Erythroblast (primary cell): ENCODE results near the gene DUS4L.
A peak's percentile ranks its signal among the peaks of the same experiment; 100 is the strongest.

ENCODE experiments used
- GATA1 ChIP-seq: IDR thresholded peaks from 2 replicates; pipeline ENCODE4 v1.6.1; 2011; ENCODE audit warnings: low read depth, mild to moderate bottlenecking, control low read depth, low read length, moderate library complexity
- POLR2A ChIP-seq: IDR thresholded peaks from 2 replicates; pipeline ENCODE4 v1.6.1; 2011; ENCODE audit warnings: mild to moderate bottlenecking, low read length

DNA sequence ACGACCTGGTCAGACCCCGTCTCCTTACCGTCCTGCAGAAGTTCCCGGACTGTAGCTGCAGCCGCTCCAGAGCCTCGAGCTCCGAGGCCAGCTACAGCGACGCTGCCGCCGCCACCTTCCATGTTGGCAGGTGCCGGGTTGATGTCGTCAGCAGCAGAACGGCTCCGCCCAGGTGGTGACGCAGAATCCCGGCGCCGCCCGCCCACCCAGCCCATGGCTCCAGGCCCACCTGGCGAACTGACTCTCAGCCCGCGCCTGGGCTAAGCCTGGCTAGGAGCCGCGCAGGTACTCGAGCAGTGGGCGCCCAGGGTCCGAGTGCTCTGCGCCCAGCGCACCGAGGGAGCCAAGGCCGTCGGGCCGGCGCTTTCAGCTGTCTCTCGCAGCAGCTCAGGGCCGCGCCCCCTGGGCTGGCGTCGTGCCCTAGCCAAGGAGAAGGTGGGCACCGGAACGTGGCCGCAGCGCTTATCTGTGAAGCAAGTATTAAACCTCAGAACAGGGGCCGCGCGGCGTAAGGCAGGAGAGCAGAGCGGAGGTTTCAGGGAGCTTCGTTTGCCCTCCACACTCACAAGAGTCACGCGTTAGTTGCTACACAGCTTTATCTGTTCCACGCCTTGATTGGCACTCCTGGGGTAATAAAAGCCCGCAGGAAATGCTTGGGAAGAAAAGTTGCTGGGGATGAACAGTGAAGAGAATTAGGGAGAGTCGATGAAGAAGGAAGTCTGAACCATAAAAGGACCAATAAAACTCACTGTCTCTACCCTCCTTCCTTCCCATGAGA, at the start of gene DUS4L, which contains the start of gene COG5:
- TF ChIP-seq POLR2A (peak; percentile 83), GATA1 (no peak)
